Amniotic stem cell (primary cell): ENCODE measurements around the gene ARF3.
"Not testable (repeated sequence)": the region's sequence is repeated elsewhere in the genome, so short reads cannot be mapped to it uniquely, and the experiment has no call there.

Experiments
- DNase-seq: peaks from one replicate; lab custom pipeline; 2025; lab: John Stamatoyannopoulos, UW

The ARF3 gene

DNA sequence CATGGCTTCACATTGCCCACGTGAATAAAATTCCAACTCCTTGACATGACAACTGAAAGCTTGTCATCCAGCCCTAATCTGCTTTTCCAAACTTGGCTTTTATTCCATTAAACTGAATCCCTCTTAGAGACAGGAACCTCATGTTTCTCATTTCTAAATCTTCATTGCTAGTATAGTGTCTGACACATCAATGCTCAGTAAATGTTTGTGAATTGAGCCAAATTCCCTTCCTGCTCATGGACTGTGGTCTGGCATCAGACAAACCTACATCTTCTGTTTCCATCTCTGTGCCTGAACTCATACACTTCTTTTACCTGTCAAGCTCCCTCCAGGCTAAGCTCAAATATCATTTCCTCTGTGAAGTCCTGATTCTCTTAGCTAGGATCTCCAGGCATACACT, 27.7 kb downstream of the ARF3 start:
- no peak for DNase-seq

DNA sequence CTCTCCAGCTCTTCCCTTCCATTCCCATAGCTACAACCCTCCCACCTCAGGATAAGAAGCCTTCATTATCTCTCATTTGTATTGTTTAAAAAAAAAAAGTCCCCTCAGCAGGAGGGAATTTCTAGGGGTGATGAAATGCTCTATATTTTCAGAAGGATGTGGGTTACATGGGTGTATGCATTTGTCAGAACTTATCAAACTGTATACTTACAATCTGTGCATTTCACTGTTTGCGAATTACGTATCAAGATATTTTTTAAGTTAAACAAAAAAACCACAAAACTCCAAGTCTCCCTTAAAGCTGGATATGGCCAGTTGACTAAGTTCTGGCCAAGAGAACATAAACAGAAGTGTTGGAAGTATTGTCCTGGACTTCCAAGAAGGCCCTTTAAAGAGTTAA, 30.0 kb downstream of the ARF3 start:
- DNase-seq: peak; percentile 20

DNA sequence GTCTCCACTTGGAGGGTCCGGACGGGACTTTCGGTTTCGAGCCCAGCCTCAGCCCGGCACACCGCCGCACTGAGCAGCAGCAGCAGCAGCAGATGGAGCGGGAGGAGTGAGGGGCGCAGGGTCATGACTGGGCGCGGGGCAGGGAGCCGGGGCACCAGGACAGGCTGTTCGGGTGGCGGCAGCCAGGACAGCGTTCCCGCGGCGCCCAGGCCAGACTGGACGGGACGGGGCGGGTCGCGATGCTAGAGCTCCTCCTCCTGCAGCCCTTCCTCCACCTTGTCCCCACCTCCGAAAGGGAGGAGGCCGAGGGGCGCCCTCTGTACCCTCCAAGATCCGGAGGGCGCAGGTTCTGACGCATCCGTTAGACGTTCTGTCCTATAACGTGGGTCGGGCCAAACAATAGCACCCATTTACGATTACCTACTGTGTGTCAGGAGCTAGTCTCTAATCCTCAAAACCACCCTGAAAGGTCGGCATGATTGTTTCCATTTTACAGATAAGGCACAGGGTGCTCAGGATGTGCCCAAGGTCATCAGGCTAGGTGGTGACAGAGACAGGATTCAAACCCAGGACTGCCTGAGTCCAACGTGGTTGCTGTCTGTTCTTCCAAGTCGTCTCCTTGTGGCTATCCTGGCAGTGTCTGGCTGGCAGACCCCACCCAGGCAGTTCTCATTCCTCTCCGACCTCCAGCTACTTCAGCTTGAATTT, 31.8 kb downstream of the ARF3 start, which contains the start of gene FKBP11:
TSS of gene FKBP11 (minus strand) at position 189 of the 708 bp plus-strand sequence. CDS start at position 125, 64 bp downstream.
- DNase-seq: no peak

DNA sequence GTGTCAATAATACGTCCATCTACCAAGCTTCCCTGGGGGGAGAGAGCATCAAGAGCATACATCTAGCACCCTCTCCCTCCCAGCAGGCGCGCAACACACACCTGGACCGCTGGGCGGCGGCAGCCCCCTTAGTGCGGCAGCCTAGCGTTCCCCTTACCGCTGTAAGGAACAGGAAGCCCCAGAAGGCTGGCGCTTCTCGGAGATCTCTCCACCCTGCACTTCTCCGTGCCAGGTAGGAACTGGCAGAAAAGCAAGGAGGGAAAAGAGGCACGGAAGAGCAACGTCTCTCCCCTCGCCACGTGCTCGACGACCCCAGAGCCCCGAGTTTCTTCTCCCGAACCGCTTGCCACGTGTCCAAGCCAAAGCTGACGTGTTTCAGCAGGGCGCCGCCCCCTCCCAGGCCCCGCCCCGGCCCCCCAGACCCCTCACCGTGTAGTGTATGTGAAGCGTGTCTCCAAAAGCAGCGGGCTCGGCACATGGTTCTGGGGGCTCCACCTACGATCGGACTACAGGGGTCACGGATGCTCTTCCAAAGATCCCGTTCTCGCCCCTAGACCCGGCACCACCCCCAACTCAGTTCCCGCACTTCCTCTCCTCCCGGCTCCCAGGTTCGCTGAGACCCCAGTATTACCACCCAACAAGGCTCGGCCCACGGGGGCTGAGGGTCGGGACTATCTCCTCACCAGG, 32.5 kb downstream of the ARF3 start:
- DNase-seq: no peak

DNA sequence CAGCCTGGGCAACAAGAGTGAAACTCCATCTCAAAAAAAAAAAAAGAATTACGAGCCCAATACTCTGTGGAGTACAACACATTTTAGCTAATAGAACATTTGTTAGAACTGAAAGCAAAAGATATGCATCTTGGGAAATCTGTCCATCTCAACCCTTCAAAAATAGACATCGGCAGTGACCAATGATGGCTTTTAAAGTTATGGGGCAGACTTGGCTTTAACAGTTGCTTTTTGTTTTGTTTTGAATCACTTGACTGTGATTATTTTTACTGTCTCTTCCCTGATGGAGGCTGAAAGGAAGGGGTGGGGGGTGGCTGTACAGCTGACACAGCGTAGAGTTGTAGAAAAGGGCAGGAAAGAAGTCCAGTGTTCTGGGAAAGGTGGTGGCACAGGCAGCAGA, 34.2 kb downstream of the ARF3 start:
- DNase-seq: no peak

DNA sequence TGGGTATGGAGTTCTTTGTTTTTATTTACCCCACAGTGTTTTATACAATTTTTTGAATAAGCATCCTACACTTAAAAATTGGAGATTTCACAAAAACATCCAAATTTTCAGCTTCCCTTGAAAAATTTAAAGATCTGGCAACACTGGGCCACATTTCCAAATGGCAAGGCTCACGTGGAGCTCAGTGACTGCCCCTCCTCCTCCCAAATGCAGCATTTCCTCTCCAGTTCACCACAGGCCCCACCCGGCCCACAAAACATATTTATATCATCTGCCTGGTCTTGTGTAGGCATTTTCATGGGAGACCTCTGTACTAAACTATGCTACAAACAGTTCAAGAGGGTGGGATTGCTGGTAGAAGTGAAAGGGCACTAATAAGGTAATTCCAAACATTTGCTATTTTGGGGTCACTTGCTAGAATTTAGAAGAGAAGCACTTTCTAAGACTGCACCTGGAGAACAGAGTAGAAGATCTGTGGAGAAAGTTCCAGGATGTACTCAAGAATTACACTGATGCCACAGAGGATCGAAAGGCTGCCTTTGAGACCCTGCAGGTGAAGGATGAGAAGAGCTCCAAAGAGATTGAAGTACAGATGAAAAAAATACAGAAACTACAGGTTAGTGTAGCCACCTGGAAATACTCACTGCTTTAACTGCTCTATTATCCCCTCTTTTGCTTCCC, 39.3 kb downstream of the ARF3 start:
- no peak for DNase-seq

DNA sequence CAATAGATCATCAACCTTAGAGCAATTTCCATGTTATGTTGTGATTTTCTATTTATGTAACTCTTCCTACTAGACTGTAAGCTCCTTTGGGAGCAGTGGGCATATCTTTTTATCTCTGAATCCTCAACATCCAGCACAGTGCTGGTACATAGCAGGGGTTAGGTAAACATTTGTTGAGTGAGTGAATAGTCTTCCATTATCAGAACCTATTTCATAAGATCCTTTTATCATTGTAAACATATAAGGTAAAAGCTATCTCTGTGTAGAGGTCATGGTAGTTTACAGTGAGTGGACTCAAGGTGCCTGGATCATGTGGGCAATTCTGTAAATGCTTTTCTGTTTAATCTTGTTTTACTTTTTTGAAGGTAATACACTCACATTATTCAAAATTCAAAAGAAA, 47.1 kb downstream of the ARF3 start:
- no peak for DNase-seq

DNA sequence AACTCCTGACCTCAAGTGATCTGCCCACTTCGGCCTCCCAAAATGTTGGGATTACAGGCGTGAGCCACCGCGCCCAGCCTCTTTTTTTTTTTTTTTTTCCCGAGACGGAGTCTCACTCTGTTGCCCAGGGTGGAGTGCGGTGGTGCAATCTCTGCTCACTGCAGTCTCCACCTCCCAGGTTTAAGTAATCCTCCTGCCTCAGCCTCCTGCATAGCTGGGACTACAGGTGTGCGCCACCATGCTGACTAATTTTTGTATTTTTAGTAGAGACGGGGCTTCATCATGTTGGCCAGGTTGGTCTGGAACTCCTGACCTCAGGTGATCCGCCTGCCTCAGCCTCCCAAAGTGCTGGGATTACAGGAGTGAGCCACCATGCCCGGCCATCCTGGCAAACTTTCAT, 47.6 kb downstream of the ARF3 start:
- DNase-seq: not testable (repeated sequence)

DNA sequence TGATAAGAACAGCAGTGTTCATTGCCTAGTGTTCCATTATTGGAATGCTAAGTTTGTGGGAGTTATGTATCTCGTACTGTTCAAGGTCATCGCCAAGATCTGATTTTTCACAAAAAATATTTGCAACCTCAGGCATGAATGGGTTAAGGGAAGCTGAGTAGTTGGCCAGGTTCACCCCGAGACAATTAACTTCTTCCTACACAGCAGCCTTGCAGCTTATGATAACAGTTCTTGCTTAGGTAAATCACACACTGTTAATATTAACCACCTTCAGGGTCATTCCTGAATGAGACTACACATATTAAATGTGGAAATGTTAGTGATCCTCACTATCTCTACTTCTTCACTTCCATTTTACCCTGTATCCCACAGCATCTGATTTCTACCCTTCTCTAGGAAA, 50.0 kb downstream of the ARF3 start:
- DNase-seq: no peak

DNA sequence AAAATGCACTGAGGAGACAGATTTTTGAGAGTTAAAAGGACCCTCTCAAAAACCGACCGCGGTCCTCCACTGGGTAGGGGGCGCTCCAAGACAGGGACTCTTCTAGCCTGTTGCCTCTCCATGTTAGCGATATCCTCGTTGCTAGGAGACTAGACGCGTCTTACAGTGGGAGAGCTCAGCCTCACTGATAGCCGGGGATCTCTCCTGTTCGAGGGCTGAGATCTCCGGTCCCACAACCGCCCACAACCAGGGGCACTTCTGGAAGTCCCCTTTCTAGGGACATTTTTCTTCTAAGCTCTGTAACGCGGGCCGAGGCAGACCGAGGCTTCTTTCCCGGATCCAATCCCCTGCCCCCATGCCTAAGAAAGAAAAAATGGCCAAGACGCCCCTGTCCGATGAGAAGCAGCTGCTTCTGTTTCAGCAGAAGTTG, 53.3 kb downstream of the ARF3 start:
- DNase-seq: peak; percentile 66

DNA sequence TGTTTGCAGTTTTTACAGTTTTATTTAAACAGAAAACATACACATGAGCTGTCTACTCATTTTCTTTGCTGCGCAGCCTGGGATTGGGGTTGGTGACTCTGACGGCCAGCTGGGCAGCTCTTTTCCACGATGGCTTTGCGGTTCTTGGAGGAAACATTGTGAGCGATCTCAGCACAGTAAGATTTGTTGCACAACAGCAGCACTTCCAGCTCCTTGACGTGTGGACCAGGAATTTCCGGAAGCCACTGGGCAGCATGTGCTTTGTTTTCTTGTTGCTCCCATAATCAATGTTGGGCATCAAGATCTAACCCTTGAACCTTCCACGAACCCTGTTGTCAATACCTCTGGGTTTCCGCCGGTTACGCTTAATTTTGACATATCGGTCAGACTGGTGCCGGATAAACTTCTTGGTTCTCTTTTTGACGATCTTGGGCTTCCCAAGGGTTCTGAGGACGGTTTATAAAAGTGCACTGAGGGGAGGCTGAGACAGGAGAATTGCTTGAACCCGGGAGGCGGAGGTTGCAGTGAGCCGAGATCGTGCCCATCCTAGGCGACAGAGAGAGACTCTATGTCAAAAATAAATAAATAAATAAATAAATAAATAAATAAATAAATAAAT, 53.8 kb downstream of the ARF3 start:
- DNase-seq: no peak

DNA sequence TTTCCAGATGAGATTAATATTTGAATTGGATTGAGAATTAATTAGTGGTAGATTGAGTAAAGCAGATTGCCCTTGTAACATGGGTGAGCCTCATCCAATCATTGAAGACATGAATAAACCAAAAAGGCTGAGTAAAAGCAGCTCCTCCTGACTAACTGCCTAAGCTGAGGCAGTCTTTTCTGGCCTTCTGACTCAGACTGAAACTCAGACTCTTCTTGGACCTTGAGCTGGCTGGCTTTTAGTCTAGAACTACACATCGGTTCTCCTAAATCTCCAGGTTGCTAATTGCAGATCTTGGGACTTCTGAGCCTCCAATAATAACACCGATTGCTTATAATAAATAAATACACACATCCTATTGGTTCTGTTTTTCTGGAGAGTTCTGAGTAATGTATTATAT, 56.0 kb downstream of the ARF3 start:
- DNase-seq: no peak

DNA sequence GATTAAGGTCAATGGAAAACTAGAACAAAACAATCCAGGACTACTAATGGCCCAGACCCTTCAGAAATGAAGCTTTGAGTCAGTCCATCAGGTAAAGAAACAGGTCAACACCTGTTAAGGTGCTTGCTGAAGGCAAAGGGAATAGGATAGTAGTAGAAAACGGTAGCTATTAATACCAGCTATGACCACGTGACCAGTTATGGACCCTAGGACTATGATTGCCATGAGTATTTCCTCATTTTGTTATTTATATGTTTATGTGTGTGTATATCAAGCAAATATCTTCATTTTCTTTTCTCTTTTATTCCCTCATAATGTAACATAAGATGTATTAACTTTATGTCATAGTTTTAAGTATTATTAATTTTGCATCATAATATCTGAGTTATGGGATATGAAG, 57.6 kb downstream of the ARF3 start:
- DNase-seq: no peak

DNA sequence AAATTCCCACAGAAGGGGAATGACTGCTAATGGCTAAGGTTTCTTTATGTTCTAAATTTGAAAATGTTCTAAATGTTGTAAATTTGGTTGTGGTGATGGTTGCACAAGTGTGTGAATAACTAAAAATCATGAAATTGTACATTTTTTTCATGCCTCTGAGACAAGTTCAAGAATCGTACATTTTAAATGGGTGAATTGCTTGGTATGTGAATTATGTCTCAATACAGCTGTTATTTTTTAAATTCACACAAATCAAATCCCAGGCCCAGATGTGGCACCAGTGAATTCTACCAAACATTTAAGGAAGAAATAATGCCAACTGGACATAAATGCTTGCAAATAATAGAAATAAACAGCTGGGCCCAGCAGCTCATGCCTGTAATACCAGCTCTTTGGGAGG, 63.0 kb downstream of the ARF3 start:
- DNase-seq: no peak

DNA sequence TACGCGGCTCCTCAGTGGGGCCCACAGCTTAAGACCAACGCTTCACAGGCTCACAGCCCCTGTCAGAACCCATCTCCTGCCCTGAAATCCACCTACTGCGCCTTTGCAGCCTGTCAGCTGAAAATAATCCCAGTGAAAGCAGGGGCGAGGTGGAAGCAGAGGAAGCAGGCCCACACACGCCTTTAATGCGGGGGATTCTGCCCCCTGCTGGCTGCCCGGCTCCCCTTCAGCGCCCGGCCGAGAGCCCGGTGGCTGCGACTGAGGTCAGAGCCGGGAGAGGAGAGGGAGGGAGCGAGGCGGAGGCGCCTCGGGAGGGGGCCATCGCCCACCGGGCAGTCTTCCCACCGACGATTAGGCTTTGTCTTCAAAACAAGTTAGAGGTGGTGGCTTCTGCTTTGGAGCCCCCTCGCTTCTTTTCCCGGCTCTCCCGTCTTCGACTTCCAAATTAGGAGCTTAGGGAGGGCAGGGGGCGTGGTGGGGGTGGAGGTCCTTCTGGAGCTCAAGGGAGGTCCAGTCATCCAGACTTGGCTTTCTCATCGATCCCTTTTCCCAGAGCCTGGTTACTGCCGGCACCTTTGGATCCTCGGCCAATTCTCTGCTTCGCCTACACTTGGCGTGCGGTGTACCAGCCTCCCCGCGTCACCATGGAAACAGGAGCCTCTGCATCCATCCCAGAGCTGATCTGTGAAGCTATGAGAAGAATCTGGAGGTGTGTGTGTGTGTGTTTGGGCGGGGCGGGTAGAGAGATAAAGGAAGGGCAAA, 66.4 kb downstream of the ARF3 start:
- peak; percentile 39 for DNase-seq

DNA sequence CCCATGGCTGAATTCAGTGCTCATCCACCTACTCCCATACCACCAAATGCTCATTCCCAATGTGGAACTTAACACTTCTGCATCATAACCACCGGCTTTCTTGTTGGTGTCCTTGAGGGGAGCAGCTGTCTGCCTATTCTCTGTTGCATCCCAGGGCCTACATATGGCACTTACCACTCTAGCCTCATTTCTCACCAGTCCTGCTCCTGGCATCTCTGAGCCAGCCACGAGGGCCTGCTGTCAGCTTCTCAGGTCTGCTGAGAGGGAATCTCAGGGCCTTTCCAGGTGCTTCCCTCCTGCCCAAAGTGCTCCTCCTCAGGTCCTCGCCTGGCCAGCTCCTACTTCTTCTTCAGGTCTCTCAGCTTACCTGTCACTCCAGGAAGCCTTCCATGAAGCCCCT, 67.6 kb downstream of the ARF3 start:
- DNase-seq: no peak
